ENCODE results near the gene KCNIP1. TPM values are rescaled to one million over a fixed set of nuclear protein-coding genes. Genes with fewer than 3 reads are reported as not detected.

KCNIP1 gene
- total and polyA plus RNA-seq, 2 experiments from 2014 or later: 0.43 to 0.80 TPM

DNA sequence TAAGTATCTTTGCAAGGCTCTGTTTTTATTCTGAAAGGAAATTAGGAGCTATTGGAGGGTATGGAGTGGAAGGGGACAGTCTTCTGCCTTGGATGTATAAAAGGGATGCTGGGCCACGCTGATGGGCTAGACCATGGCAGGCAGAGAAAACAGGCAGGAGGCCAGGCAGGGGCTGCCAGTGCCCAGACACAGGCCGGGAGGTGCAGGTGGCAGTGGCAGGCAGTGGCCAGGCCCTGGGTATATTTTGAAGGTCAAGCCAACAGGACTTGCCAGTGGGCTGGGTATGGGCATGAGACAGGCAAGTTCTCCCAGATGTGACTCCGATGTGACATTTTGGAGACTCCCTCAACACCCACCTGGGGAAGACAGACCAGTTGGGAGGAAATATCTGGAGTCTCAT is 131.9 kb downstream of the KCNIP1 start:
- H4K20me1 ChIP-seq (ENCODE audit: insufficient read depth, poor library complexity, severe bottlenecking): no peaks in the 10 kb centered on the region
- H3K4me1 ChIP-seq (ENCODE audit: insufficient read depth): peaks cover 14% of the 10 kb centered on the region
- 96% methylated on average over 3 of the region's 3 CpGs for WGBS (ENCODE audit: low lambda C conversion rate, missing lambda C conversion rate)
- DNase-seq (ENCODE audit: low spot score): no peak
- H3K36me3 ChIP-seq (replicated peaks; ENCODE audit: insufficient read depth, low read depth): no peaks in the 10 kb centered on the region
- H3K9me2 ChIP-seq (replicated peaks; ENCODE audit: insufficient read depth): no peaks in the 10 kb centered on the region
- H3K9me3 ChIP-seq (ENCODE audit: low read depth): no peaks in the 10 kb centered on the region
- TF ChIP-seq EZH2 (IDR thresholded peaks at IDR 0.05; ENCODE audit: borderline replicate concordance) (no peak), EZH2phosphoT487 (IDR thresholded peaks at IDR 0.05; ENCODE audit: low read depth, severe bottlenecking, unreplicated experiment) (no peak)
- TF ChIP-seq, protein P1, sequence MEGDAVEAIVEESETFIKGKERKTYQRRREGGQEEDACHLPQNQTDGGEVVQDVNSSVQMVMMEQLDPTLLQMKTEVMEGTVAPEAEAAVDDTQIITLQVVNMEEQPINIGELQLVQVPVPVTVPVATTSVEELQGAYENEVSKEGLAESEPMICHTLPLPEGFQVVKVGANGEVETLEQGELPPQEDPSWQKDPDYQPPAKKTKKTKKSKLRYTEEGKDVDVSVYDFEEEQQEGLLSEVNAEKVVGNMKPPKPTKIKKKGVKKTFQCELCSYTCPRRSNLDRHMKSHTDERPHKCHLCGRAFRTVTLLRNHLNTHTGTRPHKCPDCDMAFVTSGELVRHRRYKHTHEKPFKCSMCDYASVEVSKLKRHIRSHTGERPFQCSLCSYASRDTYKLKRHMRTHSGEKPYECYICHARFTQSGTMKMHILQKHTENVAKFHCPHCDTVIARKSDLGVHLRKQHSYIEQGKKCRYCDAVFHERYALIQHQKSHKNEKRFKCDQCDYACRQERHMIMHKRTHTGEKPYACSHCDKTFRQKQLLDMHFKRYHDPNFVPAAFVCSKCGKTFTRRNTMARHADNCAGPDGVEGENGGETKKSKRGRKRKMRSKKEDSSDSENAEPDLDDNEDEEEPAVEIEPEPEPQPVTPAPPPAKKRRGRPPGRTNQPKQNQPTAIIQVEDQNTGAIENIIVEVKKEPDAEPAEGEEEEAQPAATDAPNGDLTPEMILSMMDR (IDR thresholded peaks at IDR 0.05; ENCODE audit: poor library complexity): no peak
- no peak overlapping the region for H2AFZ ChIP-seq
- no peaks in the 10 kb centered on the region for H3K27me3 ChIP-seq
- H3K4me3 ChIP-seq: no peak overlapping the region
- no peak overlapping the region for H3K4me2 ChIP-seq
- H3K79me2 ChIP-seq: no peaks in the 10 kb centered on the region
- H3K27ac ChIP-seq: no peak overlapping the region

DNA sequence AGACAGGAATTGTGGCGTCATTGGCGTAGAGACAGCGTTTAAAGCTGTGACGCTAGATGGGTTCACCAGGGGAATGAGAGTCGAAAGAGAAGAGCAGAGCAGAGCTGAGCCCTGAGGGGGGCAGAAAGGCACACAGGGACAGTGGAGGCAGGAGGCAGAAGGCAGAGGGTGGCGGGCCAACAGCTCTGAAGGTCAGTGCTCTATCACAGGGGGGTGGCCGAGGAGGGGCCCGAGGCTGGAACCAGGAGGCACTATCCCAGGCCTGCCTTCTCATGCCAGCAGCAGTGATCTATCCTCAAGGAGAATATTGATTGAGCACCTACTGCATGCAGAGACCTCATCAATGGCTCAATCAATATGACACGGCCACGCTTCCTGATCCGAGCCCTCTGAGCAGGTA is 132.4 kb downstream of the KCNIP1 start:
- H2AFZ ChIP-seq: no peak overlapping the region
- H3K4me1 ChIP-seq (ENCODE audit: insufficient read depth): peaks cover 14% of the 10 kb centered on the region
- H3K9me3 ChIP-seq (ENCODE audit: low read depth): no peaks in the 10 kb centered on the region
- TF ChIP-seq EZH2 (IDR thresholded peaks at IDR 0.05; ENCODE audit: borderline replicate concordance) (no peak), EZH2phosphoT487 (IDR thresholded peaks at IDR 0.05; ENCODE audit: low read depth, severe bottlenecking, unreplicated experiment) (no peak)
- TF ChIP-seq, protein P1 (IDR thresholded peaks at IDR 0.05; ENCODE audit: poor library complexity): no peak
- H3K36me3 ChIP-seq (replicated peaks; ENCODE audit: insufficient read depth, low read depth): no peaks in the 10 kb centered on the region
- H3K9me2 ChIP-seq (replicated peaks; ENCODE audit: insufficient read depth): no peaks in the 10 kb centered on the region
- H3K4me2 ChIP-seq: no peak overlapping the region
- WGBS (ENCODE audit: low lambda C conversion rate, missing lambda C conversion rate): 94% methylated on average over 11 of the region's 11 CpGs
- no peak for DNase-seq (ENCODE audit: low spot score)
- H3K27me3 ChIP-seq: no peaks in the 10 kb centered on the region
- H4K20me1 ChIP-seq (ENCODE audit: insufficient read depth, poor library complexity, severe bottlenecking): no peaks in the 10 kb centered on the region
- no peak overlapping the region for H3K4me3 ChIP-seq
- H3K27ac ChIP-seq: no peak overlapping the region
- H3K79me2 ChIP-seq: no peaks in the 10 kb centered on the region

- TF ChIP-seq EZH2phosphoT487 (IDR thresholded peaks at IDR 0.05; ENCODE audit: low read depth, severe bottlenecking, unreplicated experiment) (no peak), EZH2 (IDR thresholded peaks at IDR 0.05; ENCODE audit: borderline replicate concordance) (no peak)
- TF ChIP-seq, protein P1 (IDR thresholded peaks at IDR 0.05; ENCODE audit: poor library complexity): no peak
- WGBS (ENCODE audit: low lambda C conversion rate, missing lambda C conversion rate): 86% methylated on average over 8 of the region's 8 CpGs
- peaks cover 14% of the 10 kb centered on the region for H3K4me1 ChIP-seq (ENCODE audit: insufficient read depth)
- H4K20me1 ChIP-seq (ENCODE audit: insufficient read depth, poor library complexity, severe bottlenecking): no peaks in the 10 kb centered on the region
- H3K9me2 ChIP-seq (replicated peaks; ENCODE audit: insufficient read depth): no peaks in the 10 kb centered on the region
- H3K4me3 ChIP-seq: no peak overlapping the region
- no peak overlapping the region for H3K27ac ChIP-seq
- no peak overlapping the region for H2AFZ ChIP-seq
- H3K9me3 ChIP-seq (ENCODE audit: low read depth): no peaks in the 10 kb centered on the region
- no peak for DNase-seq (ENCODE audit: low spot score)
- no peaks in the 10 kb centered on the region for H3K27me3 ChIP-seq
- H3K79me2 ChIP-seq: no peaks in the 10 kb centered on the region
- no peak overlapping the region for H3K4me2 ChIP-seq
- no peaks in the 10 kb centered on the region for H3K36me3 ChIP-seq (replicated peaks; ENCODE audit: insufficient read depth, low read depth)
These were observed 133.1 kb downstream of the KCNIP1 start for GRCh38 chr5:170636801-170637477.

Measured in hepatocyte (in vitro differentiated cells).